Thoracic aorta (tissue), 2 donors: Measurements from ENCODE around the gene MZF1. TPM values are rescaled to one million over a fixed set of nuclear protein-coding genes. Genes with fewer than 3 reads are reported as not detected.

Experiments used
- ATAC-seq: fragments of 150-250 bp; one replicate; pipeline ENCODE4 v1.8.0; 2017; ENCODE audit warnings: low read depth; ENCODE audit not compliant: insufficient number of reproducible peaks, low FRiP score
- DNase-seq: peaks from one replicate; pipeline ENCODE4 v3.0.0-alpha.2; 2020; ENCODE audit warnings: low spot score
- H3K27ac ChIP-seq, 2 donors: fragments of 200-600 bp; sonication (generic); 1 replicate in 1 of 2; 2 replicates in 1 of 2; pipeline ENCODE4 v1.5.1; 2016; ENCODE audit warnings: mild to moderate bottlenecking in 2 of 2, moderate library complexity in 2 of 2
- H3K27me3 ChIP-seq: fragments of 200-600 bp; sonication (generic); replicated peaks from 2 replicates; pipeline ENCODE4 v1.6.0; 2016; ENCODE audit warnings: mild to moderate bottlenecking; ENCODE audit not compliant: insufficient read depth
- H3K36me3 ChIP-seq: fragments of 200-600 bp; sonication (generic); one replicate; pipeline ENCODE4 v1.5.1; 2016
- H3K4me1 ChIP-seq, 2 donors: fragments of 200-600 bp; sonication (generic); 1 replicate in 1 of 2; 2 replicates in 1 of 2; pipeline versions ENCODE4 v1.5.1 to v1.6.0; 2016; ENCODE audit warnings: low read depth in 2 of 2, mild to moderate bottlenecking in 1 of 2; ENCODE audit not compliant: control insufficient read depth in 1 of 2
- H3K4me3 ChIP-seq: fragments of 200-600 bp; sonication (generic); 2 replicates; pipeline ENCODE4 v1.5.1; 2016; ENCODE audit warnings: mild to moderate bottlenecking
- H3K9me3 ChIP-seq: fragments of 200-600 bp; sonication (generic); 2 replicates; pipeline ENCODE4 v1.5.1; 2016
- total RNA-seq, 2 donors: library from RNA; depleted of rRNA; stranded (reverse); fragments of >200 nt; gene quantifications; one replicate each; pipeline versions ENCODE4 v1.1.0 to v1.2.3, GENCODE V29; 2016
- TF ChIP-seq, protein P1 (sequence below): fragments of 200-600 bp; sonication (generic); IDR thresholded peaks from one replicate; pipeline ENCODE4 v1.5.1; 2019; ENCODE audit warnings: antibody characterized with exemption

MZF1 gene
- total RNA-seq, 2 donors from 2014 or later = 44.9 to 46.8 TPM

DNA sequence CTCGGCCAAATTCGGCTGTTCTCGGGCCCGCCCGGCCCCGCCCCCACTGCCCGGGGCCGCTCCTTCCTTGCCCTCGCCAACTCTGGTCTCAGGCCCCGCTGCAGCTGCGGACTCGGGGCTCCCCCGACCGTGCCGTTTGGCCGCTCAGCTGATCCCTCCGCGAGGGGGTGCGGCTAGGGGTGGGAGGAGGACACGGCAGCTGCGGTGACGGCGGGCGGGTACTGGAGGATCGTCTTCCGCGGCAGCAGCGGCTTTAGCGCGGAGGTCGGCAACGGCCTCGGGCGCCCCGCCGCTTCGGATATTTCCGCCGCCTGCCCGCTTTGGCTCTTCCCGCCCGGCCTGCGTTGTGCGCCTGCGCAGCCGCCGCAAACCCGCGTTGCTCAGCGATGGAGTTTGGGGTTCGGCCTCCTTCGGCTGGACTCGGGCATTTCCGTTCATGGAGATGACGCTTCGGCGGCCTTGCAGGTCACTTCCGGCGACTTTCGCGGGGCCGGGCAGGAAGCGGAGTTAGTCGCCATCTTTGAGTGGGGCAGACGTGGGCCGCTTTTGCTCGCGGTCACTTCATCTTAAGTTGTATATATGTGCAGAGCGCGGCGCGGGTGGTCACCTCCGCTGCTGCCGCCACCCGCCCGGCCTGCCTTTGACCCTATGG, 14.4 kb downstream of the MZF1 start:
- Histone ChIP-seq H3K27ac (peak overlapping the region; percentile 99 to 100), H3K4me1 (peaks cover 39 to 70% of the 10 kb centered on the region in 2 donors), H3K36me3 (peaks cover 9% of the 10 kb centered on the region), H3K27me3 (no peaks in the 10 kb centered on the region), H3K4me3 (peak overlapping the region; percentile 95), H3K9me3 (no peaks in the 10 kb centered on the region)
- DNase-seq = peak; percentile 94
- ATAC-seq = peak; percentile 75
- TF ChIP-seq, protein P1, sequence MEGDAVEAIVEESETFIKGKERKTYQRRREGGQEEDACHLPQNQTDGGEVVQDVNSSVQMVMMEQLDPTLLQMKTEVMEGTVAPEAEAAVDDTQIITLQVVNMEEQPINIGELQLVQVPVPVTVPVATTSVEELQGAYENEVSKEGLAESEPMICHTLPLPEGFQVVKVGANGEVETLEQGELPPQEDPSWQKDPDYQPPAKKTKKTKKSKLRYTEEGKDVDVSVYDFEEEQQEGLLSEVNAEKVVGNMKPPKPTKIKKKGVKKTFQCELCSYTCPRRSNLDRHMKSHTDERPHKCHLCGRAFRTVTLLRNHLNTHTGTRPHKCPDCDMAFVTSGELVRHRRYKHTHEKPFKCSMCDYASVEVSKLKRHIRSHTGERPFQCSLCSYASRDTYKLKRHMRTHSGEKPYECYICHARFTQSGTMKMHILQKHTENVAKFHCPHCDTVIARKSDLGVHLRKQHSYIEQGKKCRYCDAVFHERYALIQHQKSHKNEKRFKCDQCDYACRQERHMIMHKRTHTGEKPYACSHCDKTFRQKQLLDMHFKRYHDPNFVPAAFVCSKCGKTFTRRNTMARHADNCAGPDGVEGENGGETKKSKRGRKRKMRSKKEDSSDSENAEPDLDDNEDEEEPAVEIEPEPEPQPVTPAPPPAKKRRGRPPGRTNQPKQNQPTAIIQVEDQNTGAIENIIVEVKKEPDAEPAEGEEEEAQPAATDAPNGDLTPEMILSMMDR = no peak

DNA sequence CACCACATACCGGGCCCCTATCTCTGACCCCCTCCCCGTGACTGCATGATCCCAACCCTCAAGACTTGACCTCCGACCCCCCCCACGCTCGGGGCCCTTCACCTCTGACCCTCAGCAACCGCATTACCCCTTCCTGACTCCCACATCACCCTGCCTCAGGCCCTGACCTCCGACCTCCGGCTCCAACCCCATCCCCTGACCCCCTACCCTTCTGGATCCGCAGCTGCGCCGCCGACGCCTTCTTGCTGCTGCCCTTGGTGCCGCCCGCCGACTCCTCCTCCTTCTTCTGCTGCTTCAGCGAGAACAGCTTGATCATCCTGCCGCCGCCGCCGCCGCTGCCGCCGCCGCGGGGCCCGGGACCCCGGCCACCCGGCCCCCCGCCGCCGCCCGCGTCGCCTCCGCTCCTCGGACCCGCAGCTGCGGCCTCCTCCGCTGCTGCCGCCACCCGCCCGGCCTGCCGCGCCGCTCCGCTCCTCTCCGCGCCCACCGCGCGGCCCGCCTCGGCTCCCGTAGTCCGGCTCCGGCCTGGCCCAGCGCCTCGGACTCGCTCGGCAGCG, 15.0 kb downstream of the MZF1 start, which contains the start of gene UBE2M:
Gene UBE2M, minus strand, starts transcription at position 546 of the 557 bp plus-strand sequence. Its CDS starts 230 bp downstream, at position 316.
- Histone ChIP-seq H3K36me3 (peaks cover 9% of the 10 kb centered on the region), H3K27ac (peak within 1 kb of the TSS; percentile 99 to 100), H3K9me3 (no peaks in the 10 kb centered on the region), H3K27me3 (no peaks in the 10 kb centered on the region), H3K4me1 (peaks cover 39 to 71% of the 10 kb centered on the region in 2 donors), H3K4me3 (peak within 1 kb of the TSS; percentile 95)
- TF ChIP-seq, protein P1 = no peak
- DNase-seq (no peak), ATAC-seq (peak; percentile 49)

DNA sequence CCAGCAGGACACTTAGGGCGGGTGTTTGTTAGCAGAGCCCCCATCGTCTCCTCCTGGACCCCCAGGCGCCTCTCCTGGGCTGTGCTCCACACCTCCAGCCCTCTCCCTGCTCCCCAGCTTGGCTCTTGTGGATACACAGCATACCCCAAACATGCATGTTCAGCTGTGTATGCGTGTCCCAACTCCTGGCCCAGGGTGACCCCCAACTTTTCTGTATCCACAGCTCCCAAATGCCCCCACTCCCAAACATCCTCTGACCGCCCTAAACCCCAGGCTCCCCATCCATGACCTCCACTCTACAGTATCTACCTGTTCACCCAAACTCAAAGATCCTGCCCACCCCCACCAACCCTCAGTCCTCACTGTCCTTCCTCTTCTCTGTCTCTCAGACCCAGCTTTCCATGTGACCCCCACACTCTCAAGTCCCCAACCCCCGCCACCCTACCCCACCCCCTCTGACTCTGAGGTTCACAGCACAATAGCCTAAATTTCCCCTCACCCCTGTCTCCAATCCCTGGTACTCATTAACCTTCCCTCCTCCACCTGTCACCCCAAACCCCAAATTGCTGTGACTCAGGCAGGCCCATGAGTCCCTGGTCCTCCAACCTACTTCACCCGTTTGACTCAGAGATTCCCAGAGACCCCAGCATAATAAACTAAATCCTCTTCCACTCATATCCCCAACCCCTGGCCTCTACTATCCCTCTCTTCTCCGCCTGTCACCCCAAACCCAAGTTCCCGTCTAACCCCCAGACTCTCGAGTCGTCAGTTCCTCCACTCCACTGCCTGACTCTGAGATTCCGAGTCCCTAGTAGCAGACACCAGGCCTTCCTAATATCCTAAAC, 15.7 kb downstream of the MZF1 start:
- Histone ChIP-seq H3K4me3 (peak overlapping the region; percentile 95), H3K27ac (peak overlapping the region; percentile 99 to 100), H3K4me1 (peaks cover 36 to 64% of the 10 kb centered on the region in 2 donors), H3K9me3 (no peaks in the 10 kb centered on the region), H3K36me3 (peaks cover 13% of the 10 kb centered on the region), H3K27me3 (no peaks in the 10 kb centered on the region)
- TF ChIP-seq, protein P1 = no peak
- DNase-seq (no peak), ATAC-seq (no peak)

DNA sequence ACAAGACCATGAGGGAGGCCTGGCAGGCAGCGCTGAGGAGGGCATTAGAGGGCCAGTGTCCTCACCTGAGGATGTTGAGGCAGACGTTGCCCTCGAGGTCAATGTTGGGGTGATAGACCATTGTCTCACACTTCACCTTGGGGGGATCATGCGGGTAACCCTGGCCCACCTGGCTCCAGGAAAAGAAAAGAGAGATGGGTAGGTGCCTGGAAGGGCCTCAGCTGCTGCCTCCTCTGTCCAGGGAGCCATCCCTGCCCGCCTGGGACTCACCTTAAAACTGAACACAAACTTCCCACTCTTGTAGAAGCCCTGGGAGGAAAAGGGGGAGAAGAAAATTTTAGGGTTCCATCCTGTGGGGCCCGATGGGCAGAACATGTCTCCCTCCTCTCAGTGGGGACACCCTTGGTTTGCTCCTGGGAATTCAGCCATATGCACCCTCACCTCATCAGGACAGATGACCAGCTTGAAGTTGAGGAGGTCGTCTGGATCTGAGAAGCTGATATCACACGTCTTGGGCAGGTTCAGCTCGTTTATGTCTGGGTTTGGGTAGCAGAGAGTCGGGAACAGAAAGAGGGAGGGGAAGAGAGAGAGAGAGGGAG, 16.4 kb downstream of the MZF1 start:
- H3K4me3 ChIP-seq = peak overlapping the region; percentile 95
- TF ChIP-seq, protein P1 = no peak
- no peaks in the 10 kb centered on the region for H3K9me3 ChIP-seq
- H3K27me3 ChIP-seq = no peaks in the 10 kb centered on the region
- peaks cover 30 to 57% of the 10 kb centered on the region in 2 donors for H3K4me1 ChIP-seq
- peaks cover 20% of the 10 kb centered on the region for H3K36me3 ChIP-seq
- H3K27ac ChIP-seq = peak overlapping the region; percentile 99 to 100
- DNase-seq (no peak), ATAC-seq (no peak)
